GM21381 (cell line): ENCODE data around the gene SLC35G3.
"Not testable (repeated sequence)": the region's sequence is repeated elsewhere in the genome, so short reads cannot be mapped to it uniquely, and the experiment has no call there.

Source experiments
- ATAC-seq: cut with Tn5 transposase; IDR thresholded peaks from one replicate; pipeline ENCODE4 v1.9.1; 2021; ENCODE audit warnings: mild to moderate bottlenecking, moderate library complexity; ENCODE audit not compliant: unreplicated experiment

The SLC35G3 gene

GRCh38 chr17:35167046-35167445, 27.1 kb downstream of the SLC35G3 start:
- no peak for ATAC-seq

GRCh38 chr17:35166526-35166925, 27.7 kb downstream of the SLC35G3 start:
- no peak for ATAC-seq

DNA sequence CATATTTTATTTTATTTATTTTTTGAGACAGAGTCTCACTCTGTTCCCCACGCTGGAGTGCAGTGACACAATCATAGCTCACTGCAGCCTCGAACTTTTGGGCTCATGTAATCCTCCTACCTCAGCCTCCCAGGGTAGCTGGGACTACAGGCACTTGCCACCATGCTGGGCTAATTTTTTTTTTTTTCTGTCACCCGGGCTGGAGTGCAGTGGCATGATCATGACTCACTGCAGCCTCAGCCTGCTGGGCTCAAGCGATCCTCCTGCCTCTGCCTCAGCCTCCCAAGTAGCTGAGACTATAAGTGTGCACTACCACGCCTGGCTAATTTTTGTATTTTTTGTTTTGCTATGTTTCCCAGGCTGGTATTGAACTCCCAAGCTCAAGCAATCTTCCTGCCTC, 29.5 kb downstream of the SLC35G3 start:
- no peak for ATAC-seq

DNA sequence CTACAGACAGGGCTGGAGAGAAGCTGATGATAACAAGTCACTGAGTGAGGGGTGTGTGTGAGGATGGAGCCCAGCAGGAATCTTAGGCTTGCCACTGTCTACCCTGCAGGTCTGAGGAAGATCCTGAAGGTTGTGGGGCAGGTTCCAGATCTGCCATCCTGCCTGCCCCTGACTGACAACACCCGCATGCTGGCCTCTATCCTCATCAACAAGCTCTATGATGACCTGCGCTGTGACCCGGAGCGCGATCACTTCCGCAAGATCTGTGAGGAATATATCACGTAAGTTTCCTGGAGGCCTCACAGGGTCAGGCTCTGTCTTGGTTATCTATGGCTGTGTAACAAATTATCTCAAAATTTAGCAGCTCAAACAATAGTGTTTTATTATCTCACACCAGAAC, 30.3 kb downstream of the SLC35G3 start:
- no peak for ATAC-seq

- no peak for ATAC-seq
Observed at GRCh38 chr17:35162755-35163154, 31.4 kb downstream of the SLC35G3 start.

- ATAC-seq: no peak
Observed at GRCh38 chr17:35161281-35161761, 32.9 kb downstream of the SLC35G3 start.

- no peak for ATAC-seq
Observed at GRCh38 chr17:35160354-35161201, 33.6 kb downstream of the SLC35G3 start.

GRCh38 chr17:35159940-35160339, 34.3 kb downstream of the SLC35G3 start:
- no peak for ATAC-seq

DNA sequence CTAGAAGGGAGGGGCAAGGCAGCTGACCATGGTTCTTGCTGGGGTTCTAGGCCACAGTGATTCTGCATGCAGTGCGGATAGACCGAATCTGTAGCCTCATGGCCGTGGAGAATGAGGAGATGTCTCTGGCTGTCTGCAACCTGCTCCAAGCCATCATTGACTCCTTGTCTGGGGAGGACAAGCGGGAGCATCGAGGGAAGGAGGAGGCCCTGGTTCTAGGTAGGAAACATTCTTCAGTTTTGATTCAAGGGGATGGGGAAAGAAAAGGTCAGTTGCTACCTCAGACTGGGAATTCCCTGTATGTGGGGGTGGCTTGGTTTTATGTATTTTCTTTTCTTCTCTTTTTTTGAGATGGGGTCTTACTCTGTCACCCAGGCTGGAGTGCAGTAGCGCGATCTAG, 38.9 kb downstream of the SLC35G3 start:
- no peak for ATAC-seq

- ATAC-seq: no peak
Observed at GRCh38 chr17:35154196-35155165, 39.7 kb downstream of the SLC35G3 start.

- no peak for ATAC-seq
Observed at GRCh38 chr17:35152421-35153140, 41.6 kb downstream of the SLC35G3 start.

GRCh38 chr17:35151080-35151479, 43.1 kb downstream of the SLC35G3 start:
- not testable (repeated sequence) for ATAC-seq

DNA sequence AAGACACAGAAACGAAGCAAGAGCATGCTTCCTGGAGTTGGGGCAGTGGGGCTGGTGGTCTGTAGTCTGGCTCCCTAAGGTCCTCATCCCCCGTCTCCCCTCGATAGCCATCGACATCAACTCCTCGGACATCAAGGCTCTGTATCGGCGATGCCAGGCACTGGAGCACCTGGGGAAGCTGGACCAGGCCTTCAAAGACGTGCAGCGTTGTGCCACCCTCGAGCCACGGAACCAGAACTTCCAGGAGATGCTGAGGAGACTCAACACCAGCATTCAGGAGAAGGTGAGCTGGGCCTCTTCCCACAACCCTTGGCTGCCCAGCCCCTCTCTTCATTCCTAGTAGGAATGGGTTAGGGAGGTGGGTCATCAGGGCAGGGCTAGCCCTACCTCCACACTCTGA, 44.3 kb downstream of the SLC35G3 start:
- no peak for ATAC-seq

DNA sequence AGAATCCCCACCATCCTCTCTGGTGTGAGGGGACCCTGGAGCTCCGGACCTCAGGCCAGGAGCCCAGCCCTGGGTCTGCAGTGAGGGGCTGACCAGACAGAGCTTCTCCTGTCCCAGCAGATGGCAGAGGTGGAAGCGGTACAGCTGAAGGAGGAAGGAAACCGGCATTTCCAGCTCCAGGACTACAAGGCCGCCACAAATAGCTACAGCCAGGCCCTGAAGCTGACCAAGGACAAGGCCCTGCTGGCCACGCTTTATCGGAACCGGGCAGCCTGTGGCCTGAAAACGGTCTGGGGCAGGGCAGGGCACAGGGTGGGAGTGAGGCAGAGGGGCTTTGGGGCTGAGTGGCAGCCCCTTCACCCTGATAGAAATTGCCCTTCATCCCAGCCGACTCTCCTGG, 46.0 kb downstream of the SLC35G3 start:
- no peak for ATAC-seq

DNA sequence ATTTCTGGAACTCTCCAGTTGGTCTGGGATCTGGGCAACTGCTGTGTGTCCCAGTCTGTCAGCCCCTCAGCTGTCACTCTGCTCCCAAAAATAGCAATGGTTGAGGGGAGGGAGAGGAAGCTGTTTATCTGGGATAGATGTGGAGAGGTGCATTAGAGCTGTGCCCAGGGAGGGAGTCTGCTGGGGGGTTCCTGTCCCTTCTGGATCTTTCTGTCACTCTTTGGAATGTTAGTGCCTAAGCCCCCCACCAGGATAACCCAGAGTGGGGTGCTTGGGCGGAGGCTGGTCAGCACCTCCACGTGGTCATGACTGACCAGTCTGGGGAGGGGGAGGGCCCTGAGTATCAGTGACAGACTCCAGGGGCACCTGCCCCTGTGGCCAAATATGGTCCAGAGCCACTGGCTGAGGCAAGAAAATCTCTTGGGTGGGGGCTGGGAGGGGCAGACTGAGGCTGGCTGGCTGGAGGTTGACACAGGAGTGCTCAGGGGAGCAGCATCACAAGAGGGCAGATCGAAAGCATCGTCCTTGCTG, 46.8 kb downstream of the SLC35G3 start, which contains the start of gene UNC45B:
Gene UNC45B (plus strand): TSS at position 443 of the 531 bp plus-strand sequence. CDS start 447 bp downstream, outside the sequence.
- ATAC-seq: no peak

DNA sequence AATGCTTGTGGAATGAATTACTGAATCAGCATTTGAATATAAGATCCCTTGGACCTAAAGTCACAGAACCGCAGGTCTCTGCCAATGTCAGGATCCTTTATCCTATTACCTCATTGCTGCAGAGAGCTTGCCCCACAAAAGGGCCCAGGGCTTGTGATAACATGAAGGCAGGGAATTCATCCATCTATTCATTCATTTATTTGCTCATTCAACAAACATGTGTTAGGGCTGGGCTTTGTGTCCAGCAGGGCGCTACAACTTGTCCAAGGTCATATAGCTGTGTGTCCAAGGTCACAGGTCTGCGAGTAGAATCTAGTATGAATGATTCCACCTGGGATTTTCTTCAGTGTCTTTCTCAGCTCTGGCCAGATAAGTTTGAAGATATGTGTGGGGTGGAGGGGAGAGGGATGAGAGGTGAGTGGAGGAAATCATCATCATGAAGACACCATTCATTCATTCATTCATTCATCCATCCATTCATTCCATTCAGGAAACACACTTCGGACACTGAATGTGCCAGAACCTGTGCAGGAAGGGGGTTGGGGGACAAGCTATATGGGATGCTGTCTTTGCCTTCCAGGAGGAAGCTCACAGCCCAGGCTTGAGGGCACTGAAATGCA, 47.9 kb downstream of the SLC35G3 start:
- ATAC-seq: no peak

- ATAC-seq: no peak
Observed at GRCh38 chr17:35144840-35145239, 49.4 kb downstream of the SLC35G3 start.
